ENCODE data around the gene ADORA2A. TPM values are rescaled to one million over a fixed set of nuclear protein-coding genes. Genes with fewer than 3 reads are reported as not detected.
A peak's percentile ranks its signal among the peaks of the same experiment; 100 is the strongest.

Gene ADORA2A
- total RNA-seq, 2 donors from 2014 or later, result 5.9 to 7.1 TPM

GRCh38 chr22:24455751-24456426 is 28.5 kb downstream of the ADORA2A start:
- no peak for TF ChIP-seq CTCF (IDR thresholded peaks at IDR 0.05)
- no peak overlapping the region for H3K4me3 ChIP-seq
- H3K36me3 ChIP-seq, result no peaks in the 10 kb centered on the region
- DNase-seq (ENCODE audit: low spot score), result peak; percentile 75
- H3K27ac ChIP-seq, result peak overlapping the region in 1 of 2 donors; percentile 29
- H3K27me3 ChIP-seq, result no peaks in the 10 kb centered on the region
- peaks cover 0 to 32% of the 10 kb centered on the region in 2 donors for H3K4me1 ChIP-seq
- no peaks in the 10 kb centered on the region for H3K9me3 ChIP-seq

- H3K4me1 ChIP-seq, result peaks cover 0 to 35% of the 10 kb centered on the region in 2 donors
- no peak overlapping the region for H3K4me3 ChIP-seq
- TF ChIP-seq CTCF (IDR thresholded peaks at IDR 0.05), result no peak
- no peak for DNase-seq (ENCODE audit: low spot score)
- no peaks in the 10 kb centered on the region for H3K36me3 ChIP-seq
- no peaks in the 10 kb centered on the region for H3K9me3 ChIP-seq
- no peak overlapping the region for H3K27ac ChIP-seq
- H3K27me3 ChIP-seq, result no peaks in the 10 kb centered on the region
Measured at GRCh38 chr22:24457894-24458420, 30.6 kb downstream of the ADORA2A start.

GRCh38 chr22:24459911-24460310 is 32.5 kb downstream of the ADORA2A start:
- no peak for TF ChIP-seq CTCF (IDR thresholded peaks at IDR 0.05)
- Histone ChIP-seq H3K27ac (no peak overlapping the region), H3K27me3 (no peaks in the 10 kb centered on the region), H3K36me3 (no peaks in the 10 kb centered on the region), H3K4me1 (peaks cover 0 to 34% of the 10 kb centered on the region in 2 donors), H3K4me3 (no peak overlapping the region), H3K9me3 (no peaks in the 10 kb centered on the region)
- DNase-seq (ENCODE audit: low spot score), result no peak

- no peaks in the 10 kb centered on the region for H3K27me3 ChIP-seq
- H3K9me3 ChIP-seq, result no peaks in the 10 kb centered on the region
- no peak for DNase-seq (ENCODE audit: low spot score)
- no peak overlapping the region for H3K27ac ChIP-seq
- H3K4me3 ChIP-seq, result no peak overlapping the region
- H3K36me3 ChIP-seq, result no peaks in the 10 kb centered on the region
- H3K4me1 ChIP-seq, result peaks cover 0 to 34% of the 10 kb centered on the region in 2 donors
- no peak for TF ChIP-seq CTCF (IDR thresholded peaks at IDR 0.05)
Measured at GRCh38 chr22:24460418-24461089, 33.2 kb downstream of the ADORA2A start.

GRCh38 chr22:24463071-24463760 is 35.8 kb downstream of the ADORA2A start:
- Histone ChIP-seq H3K4me3 (no peak overlapping the region), H3K27ac (no peak overlapping the region), H3K4me1 (peaks cover 0 to 49% of the 10 kb centered on the region in 2 donors), H3K9me3 (no peaks in the 10 kb centered on the region), H3K36me3 (no peaks in the 10 kb centered on the region), H3K27me3 (no peaks in the 10 kb centered on the region)
- TF ChIP-seq CTCF (IDR thresholded peaks at IDR 0.05), result no peak
- DNase-seq (ENCODE audit: low spot score), result no peak

All from right atrium auricular region (tissue), 2 donors.